ENCODE data around the gene NHEJ1.

Gene NHEJ1

GRCh38 chr2:219124381-219125110 is 36.1 kb downstream of the NHEJ1 start:
- no peak for DNase-seq (ENCODE audit: low read depth in 1 of 2, low spot score in 1 of 2)

- DNase-seq (ENCODE audit: low read depth in 1 of 2, low spot score in 1 of 2) = no peak
These were observed 37.1 kb downstream of the NHEJ1 start for GRCh38 chr2:219123356-219124135.

- DNase-seq (ENCODE audit: low read depth in 1 of 2, low spot score in 1 of 2) = no peak
These were observed 38.2 kb downstream of the NHEJ1 start for GRCh38 chr2:219122202-219122980.

GRCh38 chr2:219120082-219120481 is 40.5 kb downstream of the NHEJ1 start:
- no peak for DNase-seq (ENCODE audit: low read depth in 1 of 2, low spot score in 1 of 2)

- DNase-seq (ENCODE audit: low read depth in 1 of 2, low spot score in 1 of 2) = peak; percentile 20 to 25
These were observed 41.1 kb downstream of the NHEJ1 start for GRCh38 chr2:219119422-219120043.

GRCh38 chr2:219118504-219118903 is 42.1 kb downstream of the NHEJ1 start:
- DNase-seq (ENCODE audit: low read depth in 1 of 2, low spot score in 1 of 2) = no peak

GRCh38 chr2:219116776-219117646 is 43.6 kb downstream of the NHEJ1 start:
- no peak for DNase-seq (ENCODE audit: low read depth in 1 of 2, low spot score in 1 of 2)

GRCh38 chr2:219112651-219113338 is 47.8 kb downstream of the NHEJ1 start:
- no peak for DNase-seq (ENCODE audit: low read depth in 1 of 2, low spot score in 1 of 2)

GRCh38 chr2:219112062-219112406 is 48.6 kb downstream of the NHEJ1 start:
- no peak for DNase-seq (ENCODE audit: low read depth in 1 of 2, low spot score in 1 of 2)

- DNase-seq (ENCODE audit: low read depth in 1 of 2, low spot score in 1 of 2) = no peak
These were observed 49.1 kb downstream of the NHEJ1 start for GRCh38 chr2:219111375-219112061.

- no peak for DNase-seq (ENCODE audit: low read depth in 1 of 2, low spot score in 1 of 2)
These were observed 51.1 kb downstream of the NHEJ1 start for GRCh38 chr2:219109471-219109870.

GRCh38 chr2:219107758-219108157 is 52.9 kb downstream of the NHEJ1 start:
- no peak for DNase-seq (ENCODE audit: low read depth in 1 of 2, low spot score in 1 of 2)

- no peak for DNase-seq (ENCODE audit: low read depth in 1 of 2, low spot score in 1 of 2)
These were observed 54.4 kb downstream of the NHEJ1 start for GRCh38 chr2:219106251-219106650.

GRCh38 chr2:219104107-219105035 is 56.2 kb downstream of the NHEJ1 start:
- DNase-seq (ENCODE audit: low read depth in 1 of 2, low spot score in 1 of 2) = no peak

- no peak for DNase-seq (ENCODE audit: low read depth in 1 of 2, low spot score in 1 of 2)
These were observed 61.3 kb downstream of the NHEJ1 start for GRCh38 chr2:219099329-219099728.

GRCh38 chr2:219095406-219095935 is 65.1 kb downstream of the NHEJ1 start:
- no peak for DNase-seq (ENCODE audit: low read depth in 1 of 2, low spot score in 1 of 2)

GRCh38 chr2:219094171-219094570 is 66.4 kb downstream of the NHEJ1 start:
- DNase-seq (ENCODE audit: low read depth in 1 of 2, low spot score in 1 of 2) = no peak

Data from activated T-helper 1 cell treated with anti-CD3 and anti-CD28 coated beads, Interleukin-2, amount 50 U/mL, for 16 hours (primary cell).